NB4 (cell line): Measurements from ENCODE around the gene CLDN18.

ENCODE experiments used
- DNase-seq: peaks from one replicate; pipeline ENCODE4 v3.0.0; 2010; ENCODE audit warnings: low read depth
- H3K4me3 ChIP-seq: one replicate; pipeline ENCODE4 v1.5.1; 2011; ENCODE audit warnings: mild to moderate bottlenecking, low read depth, low read length, moderate library complexity
- MYC ChIP-seq: IDR thresholded peaks from 2 replicates; pipeline ENCODE4 v1.6.1; 2011; ENCODE audit warnings: low read depth, low read length
- POLR2A ChIP-seq: IDR thresholded peaks from 2 replicates; pipeline ENCODE4 v1.6.1; 2011; ENCODE audit warnings: mild to moderate bottlenecking; ENCODE audit not compliant: insufficient read length; ENCODE audit errors: extremely low read depth
- TF ChIP-seq, protein P1 (sequence below): IDR thresholded peaks from 2 replicates; pipeline ENCODE4 v1.6.1; 2011; ENCODE audit warnings: low read depth, low read length
- TF ChIP-seq, protein P2 (sequence below): IDR thresholded peaks from one replicate; pipeline ENCODE4 v1.5.1; 2012; ENCODE audit warnings: low read depth, low read length

The CLDN18 gene

DNA sequence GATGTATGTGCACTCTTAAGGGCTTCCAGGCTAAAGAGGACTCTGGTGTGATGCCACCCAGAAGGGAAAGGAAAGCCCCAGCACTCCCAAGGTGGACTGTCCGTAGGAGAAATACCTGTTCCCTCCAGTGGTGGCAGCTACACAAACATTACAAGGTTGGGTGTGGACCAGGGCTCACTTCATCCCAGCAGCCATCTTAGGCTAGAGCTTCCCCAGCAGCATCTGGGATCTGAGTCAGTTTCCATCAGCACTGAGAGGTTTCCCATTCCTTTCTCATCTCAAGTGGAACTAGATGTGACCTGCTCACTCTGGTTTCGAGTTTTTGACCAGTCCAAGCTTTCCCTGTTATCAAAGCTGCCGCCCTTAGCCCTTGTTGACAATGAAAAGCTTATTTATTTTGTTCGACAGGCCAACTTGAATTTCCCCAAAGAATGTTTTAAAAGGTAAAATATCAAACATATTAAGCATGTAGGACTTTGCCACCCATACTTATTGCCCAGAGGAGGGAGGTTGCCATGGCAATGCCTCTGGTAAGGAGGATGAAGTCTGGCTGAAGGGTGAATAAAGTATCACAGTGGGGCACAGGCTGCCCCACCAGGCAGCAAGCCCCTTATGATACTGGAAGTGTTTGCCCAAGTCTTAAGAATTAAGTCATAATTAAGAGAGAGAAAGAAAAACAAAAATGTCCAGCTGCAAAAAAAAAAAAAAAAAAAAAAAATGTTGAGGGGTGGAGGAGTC lies 28.9 kb downstream of the CLDN18 start:
- TF ChIP-seq, protein P1, sequence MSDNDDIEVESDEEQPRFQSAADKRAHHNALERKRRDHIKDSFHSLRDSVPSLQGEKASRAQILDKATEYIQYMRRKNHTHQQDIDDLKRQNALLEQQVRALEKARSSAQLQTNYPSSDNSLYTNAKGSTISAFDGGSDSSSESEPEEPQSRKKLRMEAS: no peak
- no peak for TF ChIP-seq POLR2A
- TF ChIP-seq, protein P2, sequence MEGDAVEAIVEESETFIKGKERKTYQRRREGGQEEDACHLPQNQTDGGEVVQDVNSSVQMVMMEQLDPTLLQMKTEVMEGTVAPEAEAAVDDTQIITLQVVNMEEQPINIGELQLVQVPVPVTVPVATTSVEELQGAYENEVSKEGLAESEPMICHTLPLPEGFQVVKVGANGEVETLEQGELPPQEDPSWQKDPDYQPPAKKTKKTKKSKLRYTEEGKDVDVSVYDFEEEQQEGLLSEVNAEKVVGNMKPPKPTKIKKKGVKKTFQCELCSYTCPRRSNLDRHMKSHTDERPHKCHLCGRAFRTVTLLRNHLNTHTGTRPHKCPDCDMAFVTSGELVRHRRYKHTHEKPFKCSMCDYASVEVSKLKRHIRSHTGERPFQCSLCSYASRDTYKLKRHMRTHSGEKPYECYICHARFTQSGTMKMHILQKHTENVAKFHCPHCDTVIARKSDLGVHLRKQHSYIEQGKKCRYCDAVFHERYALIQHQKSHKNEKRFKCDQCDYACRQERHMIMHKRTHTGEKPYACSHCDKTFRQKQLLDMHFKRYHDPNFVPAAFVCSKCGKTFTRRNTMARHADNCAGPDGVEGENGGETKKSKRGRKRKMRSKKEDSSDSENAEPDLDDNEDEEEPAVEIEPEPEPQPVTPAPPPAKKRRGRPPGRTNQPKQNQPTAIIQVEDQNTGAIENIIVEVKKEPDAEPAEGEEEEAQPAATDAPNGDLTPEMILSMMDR: no peak
- no peak for TF ChIP-seq MYC
- no peak for DNase-seq
- no peak overlapping the region for H3K4me3 ChIP-seq

DNA sequence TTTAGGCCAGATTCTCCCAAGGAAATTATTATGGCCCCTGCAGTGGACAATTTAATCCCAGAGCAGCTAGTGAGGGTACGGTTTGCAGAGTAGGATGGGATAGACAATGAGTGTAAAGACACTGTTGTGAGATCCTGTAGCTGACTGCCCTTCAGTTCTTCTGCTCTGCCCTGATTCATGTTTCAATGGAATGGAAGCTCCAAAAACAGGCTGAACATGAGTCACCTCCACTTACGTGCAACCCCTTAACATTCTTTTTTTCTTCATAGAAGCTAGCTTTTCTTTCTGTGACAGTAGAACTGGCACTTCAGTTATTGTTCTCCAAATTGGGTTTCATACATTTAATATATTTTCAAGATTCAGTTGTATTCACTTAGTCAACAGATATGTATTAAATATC lies 32.1 kb downstream of the CLDN18 start:
- H3K4me3 ChIP-seq: no peak overlapping the region
- DNase-seq: no peak
- TF ChIP-seq, protein P2: no peak
- TF ChIP-seq MYC: no peak
- TF ChIP-seq POLR2A: no peak
- TF ChIP-seq, protein P1: no peak

DNA sequence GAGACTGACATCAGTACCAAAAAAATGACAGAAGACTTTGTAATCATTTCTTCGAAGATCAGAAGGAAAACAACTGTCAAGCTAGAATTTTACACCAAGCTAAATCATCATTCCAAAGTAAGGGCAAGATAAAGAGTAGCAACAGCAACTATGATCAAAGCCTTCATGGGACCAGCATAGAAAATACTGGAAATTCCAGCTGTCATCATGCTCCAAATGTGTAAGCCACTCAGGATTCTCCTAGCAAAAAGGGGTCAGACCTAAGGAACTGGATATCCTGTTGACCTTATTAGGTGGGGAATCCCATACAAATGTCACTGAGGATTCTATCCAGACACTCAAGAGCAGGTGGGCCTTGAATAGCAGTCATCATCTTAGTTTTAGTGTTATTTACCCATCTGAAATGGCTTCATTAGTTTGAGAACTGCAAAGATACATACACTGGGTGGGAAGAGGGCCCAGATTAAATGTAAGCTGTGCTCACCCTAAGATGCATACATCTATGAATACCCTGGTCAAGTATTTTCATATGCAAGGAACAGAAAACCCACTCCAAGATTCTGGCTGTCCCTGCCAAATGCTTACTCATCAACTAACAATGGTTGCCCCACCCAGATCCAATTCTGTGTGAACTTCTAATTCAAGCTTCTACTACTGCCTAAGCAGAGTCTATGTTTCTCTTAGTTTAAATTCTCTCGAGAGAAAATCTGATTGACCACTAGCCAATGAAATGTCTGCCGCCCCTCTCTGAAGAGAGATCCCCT lies 33.5 kb downstream of the CLDN18 start:
- TF ChIP-seq MYC (no peak), POLR2A (no peak)
- TF ChIP-seq, protein P1: no peak
- TF ChIP-seq, protein P2: no peak
- no peak for DNase-seq
- no peak overlapping the region for H3K4me3 ChIP-seq

DNA sequence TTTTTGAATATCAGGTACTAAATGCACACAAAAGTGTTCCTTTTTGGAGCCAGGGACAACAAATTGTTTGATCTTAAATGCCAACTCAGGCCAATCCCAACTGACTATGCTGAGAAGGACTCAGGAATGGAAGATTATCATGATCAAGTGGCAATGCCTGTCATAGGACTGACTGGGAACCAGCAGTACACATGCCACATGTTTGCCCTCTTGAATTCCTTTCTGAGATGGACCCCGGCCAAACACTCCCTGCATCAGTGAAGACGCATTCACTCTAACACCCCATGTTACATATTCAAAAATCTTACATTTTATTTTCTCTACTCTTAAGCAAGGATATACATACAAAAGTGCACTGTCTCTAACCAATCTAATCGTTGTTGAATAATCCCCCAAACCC lies 36.1 kb downstream of the CLDN18 start:
- TF ChIP-seq MYC (no peak), POLR2A (no peak)
- TF ChIP-seq, protein P2: no peak
- TF ChIP-seq, protein P1: no peak
- DNase-seq: no peak
- no peak overlapping the region for H3K4me3 ChIP-seq

DNA sequence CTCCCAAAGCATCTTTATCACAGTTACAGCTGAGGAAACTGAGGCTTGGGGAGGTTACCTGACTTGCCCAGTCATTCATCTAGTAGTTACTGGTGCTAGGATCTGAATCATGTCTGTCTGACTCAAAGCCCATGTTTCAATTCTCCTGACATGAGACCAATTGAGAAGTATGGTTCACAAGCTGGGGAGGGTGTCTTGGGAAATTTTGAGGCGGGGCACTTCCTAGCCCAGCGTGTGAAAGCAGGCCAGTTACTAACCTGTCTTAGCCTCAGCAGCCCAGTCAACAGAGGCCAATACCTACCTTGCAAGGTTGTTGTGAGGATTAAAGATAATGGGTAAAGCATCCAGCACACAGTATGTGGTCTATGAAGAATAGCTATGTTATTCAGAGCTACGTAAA lies 37.0 kb downstream of the CLDN18 start:
- H3K4me3 ChIP-seq: no peak overlapping the region
- no peak for DNase-seq
- TF ChIP-seq, protein P1: no peak
- TF ChIP-seq, protein P2: no peak
- TF ChIP-seq POLR2A (no peak), MYC (no peak)
